ENCODE results near the gene VWF.

VWF gene

GRCh38 chr12:6042446-6042845 is 82.0 kb downstream of the VWF start:
- Histone ChIP-seq H3K27ac (ENCODE audit: low read length) (no peak overlapping the region), H3K9me3 (replicated peaks; ENCODE audit: insufficient read depth, low read length) (no peaks in the 10 kb centered on the region), H3K4me2 (ENCODE audit: low read depth, low read length) (no peak overlapping the region), H3K79me2 (ENCODE audit: low read length) (no peaks in the 10 kb centered on the region), H3K4me1 (ENCODE audit: low read length) (peaks cover 6% of the 10 kb centered on the region), H2AFZ (ENCODE audit: low read length) (no peak overlapping the region), H3K9ac (ENCODE audit: low read length) (no peak overlapping the region), H3F3A (ENCODE audit: insufficient read depth, low read length) (peaks cover 4% of the 10 kb centered on the region; the same call in 1 of the 2 replicates), H3K9me2 (replicated peaks; ENCODE audit: insufficient read depth, low read length) (no peaks in the 10 kb centered on the region), H3K36me3 (replicated peaks; ENCODE audit: insufficient read depth, low read length) (no peaks in the 10 kb centered on the region), H3K27me3 (replicated peaks; ENCODE audit: insufficient read depth, low read length) (no peaks in the 10 kb centered on the region; the same call in 1 of the 2 replicates), H4K20me1 (ENCODE audit: insufficient read depth, low read length) (no peaks in the 10 kb centered on the region), H3K4me3 (ENCODE audit: low read length) (no peak overlapping the region)
- TF ChIP-seq CTCF (IDR thresholded peaks at IDR 0.05; ENCODE audit: low read length) (no peak), EZH2 (optimal IDR thresholded peaks at IDR 0.05; ENCODE audit: low read depth, low read length) (no peak), EZH2phosphoT487 (IDR thresholded peaks at IDR 0.05; ENCODE audit: low read length) (no peak)
- no peak for DNase-seq

- Histone ChIP-seq H3K9me2 (replicated peaks; ENCODE audit: insufficient read depth, low read length) (no peaks in the 10 kb centered on the region), H3K27me3 (replicated peaks; ENCODE audit: insufficient read depth, low read length) (no peaks in the 10 kb centered on the region; the same call in 1 of the 2 replicates), H3F3A (ENCODE audit: insufficient read depth, low read length) (peaks cover 4% of the 10 kb centered on the region; the same call in 1 of the 2 replicates), H3K4me2 (ENCODE audit: low read depth, low read length) (no peak overlapping the region), H3K27ac (ENCODE audit: low read length) (no peak overlapping the region), H3K9ac (ENCODE audit: low read length) (no peak overlapping the region), H3K4me3 (ENCODE audit: low read length) (no peak overlapping the region), H3K36me3 (replicated peaks; ENCODE audit: insufficient read depth, low read length) (no peaks in the 10 kb centered on the region), H2AFZ (ENCODE audit: low read length) (no peak overlapping the region), H4K20me1 (ENCODE audit: insufficient read depth, low read length) (no peaks in the 10 kb centered on the region), H3K4me1 (ENCODE audit: low read length) (peaks cover 6% of the 10 kb centered on the region), H3K9me3 (replicated peaks; ENCODE audit: insufficient read depth, low read length) (no peaks in the 10 kb centered on the region), H3K79me2 (ENCODE audit: low read length) (no peaks in the 10 kb centered on the region)
- no peak for DNase-seq
- no peak for TF ChIP-seq EZH2 (optimal IDR thresholded peaks at IDR 0.05; ENCODE audit: low read depth, low read length)
- TF ChIP-seq CTCF (IDR thresholded peaks at IDR 0.05; ENCODE audit: low read length): no peak
Observed at GRCh38 chr12:6041891-6042290, 82.6 kb downstream of the VWF start.

GRCh38 chr12:6040815-6041214 is 83.7 kb downstream of the VWF start:
- Histone ChIP-seq H3K9me2 (replicated peaks; ENCODE audit: insufficient read depth, low read length) (no peaks in the 10 kb centered on the region), H3K9ac (ENCODE audit: low read length) (no peak overlapping the region), H3F3A (ENCODE audit: insufficient read depth, low read length) (peaks cover 4% of the 10 kb centered on the region; the same call in 1 of the 2 replicates)

More at GRCh38 chr12:6040815-6041214, 83.7 kb downstream of the VWF start:
- Histone ChIP-seq H4K20me1 (ENCODE audit: insufficient read depth, low read length) (no peaks in the 10 kb centered on the region), H3K27ac (ENCODE audit: low read length) (no peak overlapping the region), H3K9me3 (replicated peaks; ENCODE audit: insufficient read depth, low read length) (no peaks in the 10 kb centered on the region), H3K27me3 (replicated peaks; ENCODE audit: insufficient read depth, low read length) (no peaks in the 10 kb centered on the region; the same call in 1 of the 2 replicates), H3K36me3 (replicated peaks; ENCODE audit: insufficient read depth, low read length) (no peaks in the 10 kb centered on the region), H3K4me1 (ENCODE audit: low read length) (peaks cover 6% of the 10 kb centered on the region), H3K79me2 (ENCODE audit: low read length) (no peaks in the 10 kb centered on the region), H3K4me3 (ENCODE audit: low read length) (no peak overlapping the region), H2AFZ (ENCODE audit: low read length) (no peak overlapping the region), H3K4me2 (ENCODE audit: low read depth, low read length) (no peak overlapping the region)
- TF ChIP-seq EZH2phosphoT487 (IDR thresholded peaks at IDR 0.05; ENCODE audit: low read length): no peak
- TF ChIP-seq CTCF (IDR thresholded peaks at IDR 0.05; ENCODE audit: low read length): no peak
- no peak for TF ChIP-seq EZH2 (optimal IDR thresholded peaks at IDR 0.05; ENCODE audit: low read depth, low read length)
- no peak for DNase-seq

Measured in MM.1S (cell line).